K562 (cell line): ENCODE results near the gene CYP11A1. TPM values are rescaled to one million over a fixed set of nuclear protein-coding genes. Genes with fewer than 3 reads are reported as not detected.

Experiments
- ATAC-seq: fragments of 200-7000 bp; cut with Tn5 transposase; 3 replicates; pipeline ENCODE4 v1.9.1; 2020; ENCODE audit warnings: moderate library complexity
- BruUV-seq: library from RNA; stranded (reverse); fragments of 400-500 nt; replicated peaks from 2 replicates; lab custom pipeline; 2021; lab: Mats Ljungman, UMichigan
- CTCF ChIA-PET: fragments of 300-600 bp; formaldehyde crosslinking; extraction: SDS; loops from one replicate; lab custom pipeline; 2021; ENCODE audit warnings: low intra/inter-chr PET ratio; lab: Yijun Ruan, JAX
- POLR2A ChIA-PET: fragments of 300-600, 350-650 bp; sonication (Branson Sonifier 250); formaldehyde crosslinking; extraction: SDS; loops from one replicate; lab custom pipeline; 2021; ENCODE audit warnings: antibody characterized with exemption, inconsistent platforms; lab: Yijun Ruan, JAX
- DNase-seq, 4 experiments: peaks; one replicate each; pipeline versions ENCODE4 v3.0.0 to v3.0.0-alpha.2; 2011 to 2018; ENCODE audit warnings: low spot score in 3 of 4, mixed read lengths in 3 of 4; ENCODE audit errors: extremely low read depth in 1 of 4
- FAIRE-seq: peaks from 2 replicates; lab custom pipeline; 2011; peaks lifted over from hg19 to GRCh38; lab: Jason Lieb, UNC
- H2AFZ ChIP-seq: 2 replicates; pipeline ENCODE4 v1.6.0; 2011; ENCODE audit warnings: low read depth, low read length, control low read depth, inconsistent platforms
- H3K27ac ChIP-seq: fragments of 200-600 bp; 3 replicates; pipeline ENCODE4 v1.8.0; 2011; ENCODE audit warnings: low read depth, mild to moderate bottlenecking, control low read depth, inconsistent platforms, low read length, moderate library complexity, mixed read lengths; ENCODE audit errors: extremely low read depth
- H3K27me3 ChIP-seq, 2 experiments: fragments of 300-600 bp in 1 of 2; 2 replicates in 1 of 2; 3 replicates in 1 of 2; pipeline versions ENCODE4 v1.6.0 to v1.8.0; 2011; ENCODE audit warnings: inconsistent platforms in 2 of 2, low read length in 2 of 2, mild to moderate bottlenecking in 1 of 2, mixed read lengths in 1 of 2, moderate library complexity in 1 of 2; ENCODE audit not compliant: control insufficient read depth in 2 of 2, insufficient read depth in 2 of 2
- H3K36me3 ChIP-seq: fragments of 300-600 bp; 3 replicates; pipeline ENCODE4 v1.8.0; 2011; ENCODE audit warnings: mild to moderate bottlenecking, low read length, inconsistent platforms; ENCODE audit not compliant: control insufficient read depth, insufficient read depth
- H3K4me1 ChIP-seq, 2 experiments: fragments of 200-600 bp in 1 of 2; replicated peaks in 1 of 2; 2 replicates in 1 of 2; 3 replicates in 1 of 2; pipeline versions ENCODE4 v1.5.1 to v1.8.0; 2011; ENCODE audit warnings: inconsistent platforms in 2 of 2, low read length in 2 of 2, mild to moderate bottlenecking in 1 of 2, mixed read lengths in 1 of 2, moderate library complexity in 1 of 2; ENCODE audit not compliant: control insufficient read depth in 2 of 2, insufficient read depth in 2 of 2
- H3K4me2 ChIP-seq: 2 replicates; pipeline ENCODE4 v1.6.1; 2011; ENCODE audit warnings: low read length, control low read depth, inconsistent platforms, mixed read lengths; ENCODE audit not compliant: insufficient read depth
- H3K4me3 ChIP-seq: fragments of 200-600 bp; sonication (generic), shearing (Covaris generic); 2 replicates; pipeline ENCODE4 v1.5.1; 2016; ENCODE audit warnings: control low read depth, inconsistent platforms
- H3K79me2 ChIP-seq: fragments of 200-600 bp; 3 replicates; pipeline ENCODE4 v1.8.0; 2011; ENCODE audit warnings: low read length, inconsistent platforms; ENCODE audit not compliant: control insufficient read depth, insufficient read depth
- H3K9ac ChIP-seq, 2 experiments: 2 replicates each; pipeline versions ENCODE4 v1.6.0 to v1.6.1; 2011; ENCODE audit warnings: low read depth in 2 of 2, low read length in 2 of 2, control low read depth in 1 of 2, inconsistent platforms in 1 of 2, mild to moderate bottlenecking in 1 of 2, mixed read lengths in 1 of 2; ENCODE audit not compliant: insufficient read depth in 1 of 2
- H3K9me1 ChIP-seq: one replicate; pipeline ENCODE4 v1.6.0; 2011; ENCODE audit warnings: inconsistent platforms, mild to moderate bottlenecking, low read length, moderate library complexity; ENCODE audit not compliant: control insufficient read depth, insufficient read depth
- H3K9me3 ChIP-seq: replicated peaks from 2 replicates; pipeline ENCODE4 v1.5.1; 2011; ENCODE audit warnings: low read depth, low read length, inconsistent platforms; ENCODE audit not compliant: control insufficient read depth, insufficient read depth
- H4K20me1 ChIP-seq: replicated peaks from 2 replicates; pipeline ENCODE4 v1.6.1; 2011; ENCODE audit warnings: low read length, inconsistent platforms, mixed read lengths; ENCODE audit not compliant: control insufficient read depth, insufficient read depth
- NUFIP1 ChIP-seq: fragments of 450-650 bp; IDR thresholded peaks from 2 replicates; pipeline ENCODE4 v1.6.1; 2018; ENCODE audit not compliant: partially characterized antibody
- PHB ChIP-seq: fragments of 250-450 bp; sonication (Bioruptor Pico); IDR thresholded peaks from 2 replicates; pipeline ENCODE4 v1.5.0; 2021
- POLR2AphosphoS2 ChIP-seq: IDR thresholded peaks from 2 replicates; pipeline ENCODE4 v1.6.1; 2012; ENCODE audit warnings: low read length, improper control_type of control experiment
- RBM14 ChIP-seq: fragments of 200-400 bp; formaldehyde crosslinking; IDR thresholded peaks from 2 replicates; pipeline ENCODE4 v1.6.1; 2018; ENCODE audit warnings: low read depth, mild to moderate bottlenecking, low read length, moderate library complexity, borderline replicate concordance; ENCODE audit not compliant: insufficient read depth
- ZNF584 ChIP-seq: fragments of 200-800 bp; sonication (Bioruptor generic); IDR thresholded peaks from 2 replicates; pipeline ENCODE4 v1.6.1; 2016; ENCODE audit warnings: low read depth, mild to moderate bottlenecking, missing genetic modification characterization, missing compliant biosample characterization
- WGBS: fragments of 100-300 bp; shearing (Covaris generic); methylation state at CpG from one replicate; pipeline ENCODE4 v1.1.6; 2016; ENCODE audit warnings: low coverage, mixed read lengths; ENCODE audit not compliant: insufficient coverage; ENCODE audit errors: missing lambda C conversion rate; 5-methylcytosine and 5-hydroxymethylcytosine counted together
- in situ Hi-C: fragments of 300-500 bp; cut with MboI; formaldehyde crosslinking; loops from 4 replicates; pipeline ENCODE4 v1.15.0; 2018; ENCODE audit warnings: inconsistent platforms, mixed read lengths
- intact Hi-C: fragments of 100-400 bp; cut with micrococcal nuclease; formaldehyde crosslinking; loops from 2 replicates; pipeline ENCODE4 v1.14.2; 2022
- polyA plus RNA-seq, 8 experiments: library from polyadenylated mRNA; depleted of rRNA in 4 of 8; stranded (reverse) in 5 of 8; unstranded in 3 of 8; fragments of >200 nt; fragmentation: Nextera tagmentation in 2 of 8; fragmentation: Illumina TruSeq in 1 of 8; extraction: Ambion mirVana in 2 of 8; extraction: Trizol in 1 of 8; gene quantifications; 2 replicates each; pipeline versions ENCODE4 v1.2.1 to v1.2.3, GENCODE V29; 2011 to 2014; ENCODE audit warnings: inconsistent platforms in 1 of 8, missing spikeins in 1 of 8
- total RNA-seq, 7 experiments: library from RNA; depleted of rRNA in 6 of 7; stranded (reverse); fragments of >200 nt in 6 of 7; fragmentation: Illumina TruSeq in 2 of 7; extraction: Trizol in 2 of 7; gene quantifications; 2 replicates each; pipeline versions ENCODE4 v1.2.1 to v1.2.3, GENCODE V29; 2011 to 2021; ENCODE audit warnings: low replicate concordance in 1 of 7
- TF ChIP-seq, protein P1 (sequence below): fragments of 250-450 bp; sonication (Bioruptor Pico); IDR thresholded peaks from 2 replicates; pipeline ENCODE4 v1.5.0; 2021; ENCODE audit warnings: mild to moderate bottlenecking, borderline replicate concordance

CYP11A1 gene
- total and polyA plus RNA-seq, 9 of the 15 experiments (the other 6 are each of a cell fraction or from before 2014, with no cell fraction given): 0.06 to 0.24 (median 0.10) TPM; not detected in 4

GRCh38 chr15:74319138-74319460 lies 48.3 kb downstream of the CYP11A1 start:
- no peak for DNase-seq
- ChIA-PET POLR2A (no interaction called here), CTCF (interaction anchor here (1.4 kb wide), 1 partner anchor 264 kb away, joined by 3 read pairs; no protein-coding TSS in a partner anchor)
- ATAC-seq: no peak
- WGBS: 14% methylated on average over 2 of the region's 5 CpGs
- Histone ChIP-seq H3K79me2 (no peaks in the 10 kb centered on the region), H3K27me3 (peaks cover 0 to under 1% of the 10 kb centered on the region in 2 experiments; a peak in 1 of 5 replicates), H4K20me1 (peaks cover 5% of the 10 kb centered on the region), H3K9ac (no peak overlapping the region), H3K4me2 (no peak overlapping the region), H3K27ac (no peak overlapping the region), H3K4me1 (peaks cover 15 to 17% of the 10 kb centered on the region in 2 experiments), H3K9me1 (no peaks in the 10 kb centered on the region), H2AFZ (no peak overlapping the region), H3K36me3 (no peaks in the 10 kb centered on the region), H3K4me3 (no peak overlapping the region), H3K9me3 (no peaks in the 10 kb centered on the region)
- BruUV-seq: no TSS peak
- intact Hi-C loops: no loop called here
- in situ Hi-C loops: no loop called here
- FAIRE-seq: no peak
- TF ChIP-seq, protein P1, sequence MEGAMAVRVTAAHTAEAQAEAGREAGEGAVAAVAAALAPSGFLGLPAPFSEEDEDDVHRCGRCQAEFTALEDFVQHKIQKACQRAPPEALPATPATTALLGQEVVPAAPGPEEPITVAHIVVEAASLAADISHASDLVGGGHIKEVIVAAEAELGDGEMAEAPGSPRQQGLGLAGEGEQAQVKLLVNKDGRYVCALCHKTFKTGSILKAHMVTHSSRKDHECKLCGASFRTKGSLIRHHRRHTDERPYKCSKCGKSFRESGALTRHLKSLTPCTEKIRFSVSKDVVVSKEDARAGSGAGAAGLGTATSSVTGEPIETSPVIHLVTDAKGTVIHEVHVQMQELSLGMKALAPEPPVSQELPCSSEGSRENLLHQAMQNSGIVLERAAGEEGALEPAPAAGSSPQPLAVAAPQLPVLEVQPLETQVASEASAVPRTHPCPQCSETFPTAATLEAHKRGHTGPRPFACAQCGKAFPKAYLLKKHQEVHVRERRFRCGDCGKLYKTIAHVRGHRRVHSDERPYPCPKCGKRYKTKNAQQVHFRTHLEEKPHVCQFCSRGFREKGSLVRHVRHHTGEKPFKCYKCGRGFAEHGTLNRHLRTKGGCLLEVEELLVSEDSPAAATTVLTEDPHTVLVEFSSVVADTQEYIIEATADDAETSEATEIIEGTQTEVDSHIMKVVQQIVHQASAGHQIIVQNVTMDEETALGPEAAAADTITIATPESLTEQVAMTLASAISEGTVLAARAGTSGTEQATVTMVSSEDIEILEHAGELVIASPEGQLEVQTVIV (CRISPR knock-in tag): no peak
- TF ChIP-seq POLR2AphosphoS2 (no peak), RBM14 (no peak), ZNF584 (no peak), PHB (CRISPR knock-in tag) (no peak), NUFIP1 (no peak)
